HG03108 (cell line): ENCODE data around the gene LMO3.

Experiments used
- ATAC-seq: cut with Tn5 transposase; IDR thresholded peaks from one replicate; pipeline ENCODE4 v1.9.1; 2021; ENCODE audit warnings: moderate library complexity; ENCODE audit not compliant: unreplicated experiment

The LMO3 gene

GRCh38 chr12:16602412-16602811 lies 3.5 kb downstream of the LMO3 start:
- ATAC-seq, result no peak

GRCh38 chr12:16600525-16600924 lies 5.4 kb downstream of the LMO3 start:
- ATAC-seq, result no peak

GRCh38 chr12:16599081-16599480 lies 6.9 kb downstream of the LMO3 start:
- no peak for ATAC-seq

- ATAC-seq, result no peak
These were observed 11.2 kb downstream of the LMO3 start for GRCh38 chr12:16594797-16595196.

GRCh38 chr12:16593546-16593945 lies 12.4 kb downstream of the LMO3 start:
- ATAC-seq, result no peak

- no peak for ATAC-seq
These were observed 15.3 kb downstream of the LMO3 start for GRCh38 chr12:16590645-16591044.

- ATAC-seq, result no peak
These were observed 17.1 kb downstream of the LMO3 start for GRCh38 chr12:16588812-16589211.

- no peak for ATAC-seq
These were observed 18.4 kb downstream of the LMO3 start for GRCh38 chr12:16587514-16587913.

GRCh38 chr12:16587110-16587453 lies 18.9 kb downstream of the LMO3 start:
- ATAC-seq, result no peak

- ATAC-seq, result no peak
These were observed 19.4 kb downstream of the LMO3 start for GRCh38 chr12:16586350-16587109.

GRCh38 chr12:16585781-16586180 lies 20.2 kb downstream of the LMO3 start:
- ATAC-seq, result no peak

- ATAC-seq, result no peak
These were observed 21.8 kb downstream of the LMO3 start for GRCh38 chr12:16583969-16584745.

GRCh38 chr12:16581416-16581815 lies 24.5 kb downstream of the LMO3 start:
- ATAC-seq, result no peak

GRCh38 chr12:16579041-16579440 lies 26.9 kb downstream of the LMO3 start:
- ATAC-seq, result no peak

- no peak for ATAC-seq
These were observed 32.4 kb downstream of the LMO3 start for GRCh38 chr12:16573398-16574077.

GRCh38 chr12:16568873-16569272 lies 37.1 kb downstream of the LMO3 start:
- peak; percentile 66 for ATAC-seq

- no peak for ATAC-seq
These were observed 41.3 kb downstream of the LMO3 start for GRCh38 chr12:16564675-16565074.

- ATAC-seq, result no peak
These were observed 42.5 kb downstream of the LMO3 start for GRCh38 chr12:16563504-16563903.

GRCh38 chr12:16562921-16563320 lies 43.0 kb downstream of the LMO3 start:
- ATAC-seq, result no peak

- ATAC-seq, result no peak
These were observed 43.5 kb downstream of the LMO3 start for GRCh38 chr12:16562435-16562834.

- no peak for ATAC-seq
These were observed 45.7 kb downstream of the LMO3 start for GRCh38 chr12:16560273-16560672.

GRCh38 chr12:16555630-16556029 lies 50.3 kb downstream of the LMO3 start:
- ATAC-seq, result no peak
